Lower leg skin (tissue), 4 donors: ENCODE data around the gene CHPF2. TPM values are rescaled to one million over a fixed set of nuclear protein-coding genes. Genes with fewer than 3 reads are reported as not detected.

Experiments used
- DNase-seq, 2 donors: peaks; one replicate each; pipeline ENCODE4 v3.0.0-alpha.2; 2019; ENCODE audit warnings: low spot score in 2 of 2
- H3K4me3 ChIP-seq: fragments of 200-600 bp; sonication (generic); 2 replicates; pipeline ENCODE4 v1.5.1; 2017; ENCODE audit warnings: mild to moderate bottlenecking, low read depth; ENCODE audit not compliant: poor library complexity, severe bottlenecking
- POLR2A ChIP-seq, 2 donors: fragments of 450-650 bp; IDR thresholded peaks; one replicate each; pipeline ENCODE4 v1.6.1; 2016 to 2017; ENCODE audit warnings: antibody characterized with exemption in 2 of 2, mild to moderate bottlenecking in 1 of 2, moderate library complexity in 1 of 2
- WGBS, 2 donors: methylation state at CpG; one replicate each; pipeline ENCODE4 v1.1.5; 2018; 5-methylcytosine and 5-hydroxymethylcytosine counted together
- intact Hi-C: fragments of 100-400 bp; cut with DNase I; formaldehyde crosslinking; loops from one replicate; pipeline ENCODE4 v1.15.0; 2023; ENCODE audit warnings: low total_unique reads
- total RNA-seq, 4 donors: library from RNA; depleted of rRNA; stranded (reverse); fragments of >200 nt; gene quantifications; one replicate each; pipeline ENCODE4 v1.1.0, GENCODE V29; 2016
- TF ChIP-seq, protein P1 (sequence below), 3 donors: fragments of 450-650 bp; IDR thresholded peaks; one replicate each; pipeline ENCODE4 v1.5.1; 2016; ENCODE audit warnings: antibody characterized with exemption in 3 of 3, mild to moderate bottlenecking in 3 of 3, moderate library complexity in 2 of 3

Gene CHPF2
- total RNA-seq, 4 donors from 2014 or later: 15.4 to 32.2 (median 26.7) TPM

DNA sequence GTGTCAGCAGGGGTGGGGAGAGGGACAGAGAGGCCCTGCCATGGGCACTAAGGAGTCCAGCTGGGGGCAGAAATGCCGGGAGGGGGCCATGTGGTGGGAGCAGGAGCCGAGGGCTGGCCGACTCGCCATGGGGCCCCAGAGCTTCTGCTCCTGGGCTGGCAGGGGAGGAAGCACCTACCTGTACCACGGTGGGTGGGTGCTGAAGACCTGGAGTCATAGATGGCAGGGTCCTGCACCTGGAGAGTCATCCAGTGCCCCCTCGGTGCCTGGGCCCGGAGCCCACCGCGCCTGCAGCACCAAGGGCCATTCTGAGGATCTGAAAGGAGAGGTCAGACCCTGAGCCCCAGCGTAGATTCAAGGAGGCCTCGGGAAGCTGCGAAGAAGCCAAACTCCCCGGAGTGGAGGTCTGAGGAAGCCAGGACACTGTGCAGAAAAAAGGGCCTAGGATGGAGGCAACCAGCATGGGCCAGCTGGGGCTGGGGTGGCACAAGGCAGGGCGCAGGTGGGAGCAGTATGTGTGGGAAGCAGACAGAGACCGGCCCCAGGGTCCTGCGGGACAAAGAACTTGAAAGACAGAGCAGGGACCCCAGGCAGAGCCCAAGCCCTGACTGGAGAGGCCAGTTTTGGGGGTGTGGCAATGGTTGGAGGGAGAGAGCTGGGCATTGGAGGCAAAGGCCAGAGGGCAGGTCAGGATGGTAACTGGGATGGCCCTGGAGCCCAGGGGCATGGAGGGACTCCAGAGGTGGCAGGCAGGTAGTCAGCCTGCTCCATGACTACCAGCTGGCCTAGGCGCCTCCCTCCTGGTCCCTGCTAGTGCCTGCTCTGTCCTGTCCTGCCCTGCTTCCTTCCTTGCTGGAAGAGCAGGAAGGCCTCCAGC is 42.9 kb downstream of the CHPF2 start:
- no peak for TF ChIP-seq POLR2A (IDR thresholded peaks at IDR 0.05)
- TF ChIP-seq, protein P1, sequence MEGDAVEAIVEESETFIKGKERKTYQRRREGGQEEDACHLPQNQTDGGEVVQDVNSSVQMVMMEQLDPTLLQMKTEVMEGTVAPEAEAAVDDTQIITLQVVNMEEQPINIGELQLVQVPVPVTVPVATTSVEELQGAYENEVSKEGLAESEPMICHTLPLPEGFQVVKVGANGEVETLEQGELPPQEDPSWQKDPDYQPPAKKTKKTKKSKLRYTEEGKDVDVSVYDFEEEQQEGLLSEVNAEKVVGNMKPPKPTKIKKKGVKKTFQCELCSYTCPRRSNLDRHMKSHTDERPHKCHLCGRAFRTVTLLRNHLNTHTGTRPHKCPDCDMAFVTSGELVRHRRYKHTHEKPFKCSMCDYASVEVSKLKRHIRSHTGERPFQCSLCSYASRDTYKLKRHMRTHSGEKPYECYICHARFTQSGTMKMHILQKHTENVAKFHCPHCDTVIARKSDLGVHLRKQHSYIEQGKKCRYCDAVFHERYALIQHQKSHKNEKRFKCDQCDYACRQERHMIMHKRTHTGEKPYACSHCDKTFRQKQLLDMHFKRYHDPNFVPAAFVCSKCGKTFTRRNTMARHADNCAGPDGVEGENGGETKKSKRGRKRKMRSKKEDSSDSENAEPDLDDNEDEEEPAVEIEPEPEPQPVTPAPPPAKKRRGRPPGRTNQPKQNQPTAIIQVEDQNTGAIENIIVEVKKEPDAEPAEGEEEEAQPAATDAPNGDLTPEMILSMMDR (IDR thresholded peaks at IDR 0.05): no peak
- WGBS, 2 donors: 64% methylated on average over 14 to 17 of the region's 17 CpGs
- intact Hi-C loops: no loop called here
- H3K4me3 ChIP-seq: no peak overlapping the region
- DNase-seq: no peak

DNA sequence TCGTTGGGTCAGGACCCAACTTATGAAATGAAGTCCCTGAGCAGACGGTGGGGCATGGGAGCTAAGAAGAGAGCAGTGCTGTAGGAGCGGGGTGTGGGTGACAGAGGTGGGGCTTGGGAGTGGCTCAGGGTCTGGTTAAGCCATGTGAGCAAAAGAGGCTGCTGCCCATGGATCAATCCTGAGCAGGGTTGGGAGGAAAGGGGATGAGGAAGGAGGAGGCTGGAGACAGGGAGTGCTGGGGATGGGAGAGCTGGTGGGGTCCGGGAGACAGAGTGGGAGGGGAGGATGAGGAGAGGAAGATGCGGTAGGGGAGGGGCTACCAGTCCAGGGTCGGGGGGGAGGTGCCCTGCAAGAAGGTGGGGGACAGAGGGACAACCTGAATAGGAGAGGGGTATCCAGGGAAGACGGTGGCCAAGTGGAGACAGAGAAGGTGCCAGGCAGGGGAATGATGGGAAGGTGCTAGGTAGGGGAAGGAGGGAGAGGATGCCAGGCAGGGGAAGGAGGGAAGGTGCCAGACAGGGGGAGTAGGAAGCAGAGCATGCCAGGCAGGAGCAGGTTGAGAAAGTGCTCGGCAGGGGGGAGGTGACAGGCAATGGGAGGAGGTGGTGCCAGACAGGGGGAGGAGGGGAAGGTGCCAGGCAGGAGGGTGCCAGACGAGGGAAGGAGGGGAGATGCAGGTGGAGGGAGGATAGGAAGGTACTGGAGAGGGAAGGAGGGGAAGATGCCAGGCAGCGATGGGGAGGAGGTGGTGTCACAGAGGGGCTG is 43.7 kb downstream of the CHPF2 start:
- H3K4me3 ChIP-seq: no peak overlapping the region
- DNase-seq: no peak
- intact Hi-C loops: no loop called here
- WGBS, 2 donors: 20 to 24% methylated on average over 10 of the region's 10 CpGs
- TF ChIP-seq, protein P1 (IDR thresholded peaks at IDR 0.05): no peak
- no peak for TF ChIP-seq POLR2A (IDR thresholded peaks at IDR 0.05)

DNA sequence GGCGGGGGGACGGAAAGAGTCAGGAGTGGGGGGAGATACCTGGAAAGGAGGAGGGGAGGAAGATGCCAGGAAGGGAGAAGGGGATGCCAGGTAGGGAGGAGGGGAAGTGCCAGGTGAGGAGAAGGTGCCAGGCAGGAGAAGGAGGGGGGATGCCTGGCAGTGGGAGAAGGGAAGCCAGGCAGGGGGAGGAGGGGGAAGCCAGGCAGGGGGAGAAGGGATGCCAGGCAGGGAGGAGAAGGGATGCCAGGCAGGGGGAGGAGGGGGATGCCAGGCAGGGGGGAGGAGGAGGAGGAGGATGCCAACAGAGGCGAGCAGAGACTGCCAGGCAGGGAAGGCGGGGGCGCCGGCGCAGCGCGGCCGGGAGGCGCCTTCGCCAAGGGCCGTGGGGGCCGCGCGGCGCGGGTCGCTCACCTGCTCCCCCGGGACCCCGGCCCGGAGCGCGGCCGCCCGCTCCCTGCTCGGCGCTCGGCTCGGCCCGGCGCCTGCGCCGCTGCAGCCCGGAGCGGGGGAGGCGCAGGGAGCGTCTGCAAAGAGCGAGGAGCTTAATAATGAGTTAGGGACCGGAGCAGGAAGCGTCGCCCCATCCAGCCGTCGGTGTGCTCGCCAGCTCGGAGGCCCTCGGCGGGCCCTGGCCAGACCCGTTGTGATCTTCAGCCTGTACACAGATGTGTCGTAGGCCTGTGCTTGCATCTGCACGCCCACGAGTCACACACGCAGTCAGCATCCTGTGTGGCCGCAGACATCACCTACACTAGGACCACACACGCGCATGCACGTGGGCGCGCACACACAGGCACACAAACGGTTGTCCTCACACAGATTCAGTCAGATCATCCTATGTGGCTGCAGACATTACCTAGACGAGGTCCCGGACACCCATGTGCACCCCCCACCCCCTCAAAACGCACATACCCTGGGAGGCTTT is 44.6 kb downstream of the CHPF2 start:
- TF ChIP-seq, protein P1 (IDR thresholded peaks at IDR 0.05): no peak
- no peak for TF ChIP-seq POLR2A (IDR thresholded peaks at IDR 0.05)
- no peak for DNase-seq
- H3K4me3 ChIP-seq: no peak overlapping the region
- intact Hi-C loops: no loop called here
- WGBS, 2 donors: 1 to 2% methylated on average over 44 to 60 of the region's 63 CpGs

DNA sequence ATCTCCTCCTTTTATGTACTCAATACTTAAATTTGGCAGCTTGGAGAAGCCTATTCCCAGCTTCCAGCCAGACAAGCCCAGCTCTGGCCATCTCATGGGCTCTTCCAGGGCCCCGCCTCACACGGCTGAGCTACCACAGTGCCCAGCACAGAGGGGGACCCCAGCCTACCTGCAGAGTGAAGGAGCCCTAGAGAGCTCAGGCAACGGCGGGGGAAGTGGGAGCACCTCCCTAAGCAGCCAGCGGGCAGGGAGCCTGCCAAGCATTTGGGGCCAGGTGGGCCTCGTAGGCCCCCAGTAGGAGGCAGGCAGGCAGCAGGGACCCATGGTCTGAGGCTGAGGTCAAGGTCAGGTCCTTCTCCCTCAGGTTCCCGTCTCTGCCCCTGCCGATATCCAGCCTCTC is 45.3 kb downstream of the CHPF2 start:
- intact Hi-C loops: no loop called here
- no peak for DNase-seq
- no peak overlapping the region for H3K4me3 ChIP-seq
- no peak for TF ChIP-seq POLR2A (IDR thresholded peaks at IDR 0.05)
- TF ChIP-seq, protein P1 (IDR thresholded peaks at IDR 0.05): no peak
- 56 to 67% methylated on average over 8 of the region's 8 CpGs for whole genome bisulfite sequencing, 2 donors

DNA sequence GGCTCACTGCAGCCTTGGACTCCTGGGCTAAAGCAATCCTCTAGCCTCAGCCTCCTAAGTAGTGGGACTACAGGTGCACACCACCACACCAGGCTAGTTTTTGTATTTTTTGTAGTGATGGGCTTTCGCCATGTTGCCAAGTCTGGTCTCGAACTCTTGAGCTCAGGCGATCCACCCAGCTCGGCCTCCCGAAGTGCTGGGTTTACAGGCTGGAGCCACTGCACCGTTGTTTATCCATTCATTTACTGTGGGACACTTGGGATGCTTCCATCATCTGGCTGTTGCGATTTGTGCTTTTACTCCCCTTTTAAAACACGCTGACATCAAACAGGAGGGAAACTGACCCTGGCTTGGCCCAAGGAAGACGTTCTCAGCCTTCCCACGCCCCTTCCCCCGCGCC is 46.7 kb downstream of the CHPF2 start:
- TF ChIP-seq, protein P1 (IDR thresholded peaks at IDR 0.05): no peak
- TF ChIP-seq POLR2A (IDR thresholded peaks at IDR 0.05): no peak
- intact Hi-C loops: no loop called here
- 92 to 95% methylated on average over 12 of the region's 12 CpGs for WGBS, 2 donors

More for the DNA sequence above, 46.7 kb downstream of the CHPF2 start:
- H3K4me3 ChIP-seq: no peak overlapping the region
- no peak for DNase-seq
